ENCODE data around the gene SEMA6A.

DNA sequence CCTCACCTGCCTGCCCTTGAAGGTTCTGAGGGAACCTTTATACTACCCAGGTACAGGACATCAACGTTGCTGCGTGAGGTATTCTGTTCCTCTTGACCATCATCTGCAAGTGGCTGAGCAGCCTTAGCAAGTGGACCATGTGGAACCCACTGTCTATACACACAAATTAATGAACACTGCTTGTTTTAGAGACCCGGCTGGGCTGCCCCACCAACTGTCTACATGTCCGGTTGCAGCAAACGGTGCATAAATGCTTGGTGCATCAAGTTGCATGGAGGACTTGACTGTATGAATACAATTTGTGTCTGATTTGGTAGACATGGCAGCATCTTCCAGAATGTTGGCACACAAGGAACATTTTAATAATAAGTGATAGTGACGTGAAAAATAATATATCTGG, 65.8 kb downstream of the SEMA6A start:
- no peak for TF ChIP-seq CTCF (IDR thresholded peaks at IDR 0.05 in 4 of 5, conservative IDR thresholded peaks at IDR 0.05 in 1 of 5)
- no peak for TF ChIP-seq POLR2A (IDR thresholded peaks at IDR 0.05)

Data from gastrocnemius medialis (tissue), 4 donors.